ENCODE data around the gene SPRYD7.

- TF ChIP-seq, protein P1, sequence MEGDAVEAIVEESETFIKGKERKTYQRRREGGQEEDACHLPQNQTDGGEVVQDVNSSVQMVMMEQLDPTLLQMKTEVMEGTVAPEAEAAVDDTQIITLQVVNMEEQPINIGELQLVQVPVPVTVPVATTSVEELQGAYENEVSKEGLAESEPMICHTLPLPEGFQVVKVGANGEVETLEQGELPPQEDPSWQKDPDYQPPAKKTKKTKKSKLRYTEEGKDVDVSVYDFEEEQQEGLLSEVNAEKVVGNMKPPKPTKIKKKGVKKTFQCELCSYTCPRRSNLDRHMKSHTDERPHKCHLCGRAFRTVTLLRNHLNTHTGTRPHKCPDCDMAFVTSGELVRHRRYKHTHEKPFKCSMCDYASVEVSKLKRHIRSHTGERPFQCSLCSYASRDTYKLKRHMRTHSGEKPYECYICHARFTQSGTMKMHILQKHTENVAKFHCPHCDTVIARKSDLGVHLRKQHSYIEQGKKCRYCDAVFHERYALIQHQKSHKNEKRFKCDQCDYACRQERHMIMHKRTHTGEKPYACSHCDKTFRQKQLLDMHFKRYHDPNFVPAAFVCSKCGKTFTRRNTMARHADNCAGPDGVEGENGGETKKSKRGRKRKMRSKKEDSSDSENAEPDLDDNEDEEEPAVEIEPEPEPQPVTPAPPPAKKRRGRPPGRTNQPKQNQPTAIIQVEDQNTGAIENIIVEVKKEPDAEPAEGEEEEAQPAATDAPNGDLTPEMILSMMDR (IDR thresholded peaks at IDR 0.05; ENCODE audit: control extremely low read depth in 1 of 3, insufficient read depth in 1 of 3, low read depth in 1 of 3, low read length in 3 of 3): no peak
- TF ChIP-seq CTBP2 (IDR thresholded peaks at IDR 0.05; ENCODE audit: borderline replicate concordance, insufficient read depth, insufficient read length, low read length) (no peak), MAFK (IDR thresholded peaks at IDR 0.05; ENCODE audit: low read depth, low read length) (no peak)
Observed at GRCh38 chr13:49932066-49932465, 4.1 kb downstream of the SPRYD7 start.

Data from H1 (cell line).